Panc1 (cell line): Measurements from ENCODE around the gene FGL2. TPM values are rescaled to one million over a fixed set of nuclear protein-coding genes. Genes with fewer than 3 reads are reported as not detected.

ENCODE experiments used
- ATAC-seq: fragments of 200-7000 bp; cut with Tn5 transposase; 2 replicates; pipeline ENCODE4 v1.9.1; 2020; ENCODE audit warnings: mild to moderate bottlenecking, moderate library complexity
- BruUV-seq: library from RNA; stranded (reverse); fragments of 400-500 nt; replicated peaks from 2 replicates; lab custom pipeline; 2021; lab: Mats Ljungman, UMichigan
- CTCF ChIA-PET: fragments of 300-600 bp; sonication (Branson Sonifier 250); formaldehyde crosslinking; loops from one replicate; lab custom pipeline; 2022; ENCODE audit warnings: antibody characterized with exemption; lab: Charles Lee
- POLR2A ChIA-PET: fragments of 300-600 bp; sonication (Branson Sonifier 250); formaldehyde crosslinking; loops from one replicate; lab custom pipeline; 2022; ENCODE audit warnings: antibody characterized with exemption; lab: Charles Lee
- DNase-seq: peaks from one replicate; pipeline ENCODE4 v3.0.0-alpha.2; 2010; ENCODE audit warnings: low read depth, low spot score
- H3K27ac ChIP-seq: 2 replicates; pipeline ENCODE4 v1.5.1; 2011; ENCODE audit warnings: mild to moderate bottlenecking, low read length, inconsistent platforms
- H3K27me3 ChIP-seq: fragments of 200-500 bp; sonication (Bioruptor generic); 2 replicates; pipeline ENCODE4 v1.6.0; 2014; ENCODE audit warnings: low read length, inconsistent platforms; ENCODE audit not compliant: control insufficient read depth, insufficient read depth
- H3K36me3 ChIP-seq: fragments of 200-500 bp; sonication (Bioruptor generic); 2 replicates; pipeline ENCODE4 v1.5.1; 2014; ENCODE audit warnings: inconsistent platforms, mild to moderate bottlenecking, low read length, moderate library complexity; ENCODE audit not compliant: control insufficient read depth, insufficient read depth
- H3K4me1 ChIP-seq: 2 replicates; pipeline ENCODE4 v1.5.1; 2011; ENCODE audit warnings: inconsistent platforms, mild to moderate bottlenecking, low read length, moderate library complexity; ENCODE audit not compliant: control insufficient read depth, insufficient read depth
- H3K4me3 ChIP-seq, 2 experiments: 2 replicates each; pipeline ENCODE4 v1.5.1; 2011 to 2012; ENCODE audit warnings: low read depth in 2 of 2, low read length in 2 of 2, mild to moderate bottlenecking in 2 of 2, inconsistent platforms in 1 of 2, moderate library complexity in 1 of 2
- H3K9me3 ChIP-seq: fragments of 200-500 bp; sonication (Bioruptor generic); 2 replicates; pipeline ENCODE4 v1.5.1; 2014; ENCODE audit warnings: low read depth, mild to moderate bottlenecking, inconsistent platforms, low read length, moderate library complexity; ENCODE audit not compliant: control insufficient read depth, insufficient read depth
- CTCF ChIP-seq: fragments of 450-650 bp; IDR thresholded peaks from 2 replicates; pipeline ENCODE4 v1.5.1; 2017; ENCODE audit warnings: mild to moderate bottlenecking
- POLR2AphosphoS5 ChIP-seq: IDR thresholded peaks from 2 replicates; pipeline ENCODE4 v1.6.1; 2012; ENCODE audit warnings: mild to moderate bottlenecking, low read depth, low read length, moderate library complexity
- REST ChIP-seq, 2 experiments: IDR thresholded peaks; 2 replicates each; pipeline ENCODE4 v1.6.1; 2011 to 2012; ENCODE audit warnings: low read depth in 2 of 2, control low read depth in 1 of 2, low read length in 1 of 2, mild to moderate bottlenecking in 1 of 2, moderate library complexity in 1 of 2; ENCODE audit not compliant: insufficient read depth in 1 of 2
- SIN3A ChIP-seq: IDR thresholded peaks from 2 replicates; pipeline ENCODE4 v1.6.1; 2012; ENCODE audit warnings: low read depth, mild to moderate bottlenecking, low read length, moderate library complexity, borderline replicate concordance; ENCODE audit not compliant: insufficient read depth
- TCF7L2 ChIP-seq: IDR thresholded peaks from 2 replicates; pipeline ENCODE4 v1.6.1; 2011; ENCODE audit warnings: mild to moderate bottlenecking, low read depth, low read length, inconsistent platforms
- in situ Hi-C: cut with HindIII; loops from 2 replicates; pipeline ENCODE4 v1.10.0; 2016; ENCODE audit warnings: low sequenced_read_pairs, low pct_unique_long_range_greater_than_20kb
- intact Hi-C: fragments of 100-400 bp; cut with micrococcal nuclease; formaldehyde crosslinking; loops from one replicate; pipeline ENCODE4 v1.10.0; 2022; ENCODE audit not compliant: unreplicated experiment
- total RNA-seq: library from RNA; stranded (reverse); gene quantifications from one replicate; pipeline ENCODE4 v1.2.1, GENCODE V29; 2021; ENCODE audit not compliant: unreplicated experiment

The FGL2 gene
- total RNA-seq, 1 experiment from 2014 or later: not detected

- intact Hi-C loops: no loop called here
- Histone ChIP-seq H3K9me3 (no peaks in the 10 kb centered on the region), H3K4me3 (no peak overlapping the region), H3K27me3 (no peaks in the 10 kb centered on the region; the same call in 1 of the 2 replicates), H3K27ac (no peak overlapping the region), H3K4me1 (no peaks in the 10 kb centered on the region), H3K36me3 (no peaks in the 10 kb centered on the region)
- CTCF ChIA-PET: no interaction called here
- no peak for ATAC-seq
- POLR2A ChIA-PET: no interaction called here
- no peak for DNase-seq
- TF ChIP-seq SIN3A (no peak), POLR2AphosphoS5 (no peak), CTCF (no peak), TCF7L2 (no peak), REST (IDR thresholded peaks at IDR 0.05; ENCODE audit: insufficient read depth in 1 of 2, low read depth in 2 of 2, low read length in 1 of 2) (no peak)
- in situ Hi-C loops: no loop called here
- no TSS peak for BruUV-seq
These were observed 18.0 kb upstream of the FGL2 start for GRCh38 chr7:77217474-77218185.

GRCh38 chr7:77216181-77216845 is 16.7 kb upstream of the FGL2 start:
- no peaks in the 10 kb centered on the region for H3K4me1 ChIP-seq
- H3K27me3 ChIP-seq: no peaks in the 10 kb centered on the region; the same call in 1 of the 2 replicates

More at GRCh38 chr7:77216181-77216845, 16.7 kb upstream of the FGL2 start:
- no peaks in the 10 kb centered on the region for H3K9me3 ChIP-seq
- intact Hi-C loops: no loop called here
- BruUV-seq: no TSS peak
- in situ Hi-C loops: no loop called here
- no peak overlapping the region for H3K27ac ChIP-seq
- no peak for DNase-seq
- TF ChIP-seq POLR2AphosphoS5: no peak
- no peak for TF ChIP-seq SIN3A
- no peak for TF ChIP-seq TCF7L2
- TF ChIP-seq CTCF: no peak
- TF ChIP-seq REST (IDR thresholded peaks at IDR 0.05; ENCODE audit: insufficient read depth in 1 of 2, low read depth in 2 of 2, low read length in 1 of 2): no peak
- H3K36me3 ChIP-seq: no peaks in the 10 kb centered on the region
- no peak for ATAC-seq
- CTCF ChIA-PET: no interaction called here
- H3K4me3 ChIP-seq: no peak overlapping the region
- POLR2A ChIA-PET: no interaction called here
